ENCODE data around the gene PRPF19. TPM values are rescaled to one million over a fixed set of nuclear protein-coding genes. Genes with fewer than 3 reads are reported as not detected.
A peak's percentile ranks its signal among the peaks of the same experiment; 100 is the strongest.

PRPF19 gene
- total and polyA plus RNA-seq, 10 of the 15 experiments (the other 5 are each of a cell fraction or from before 2014, with no cell fraction given): 8.7 to 170 (median 61.3) TPM

- TF ChIP-seq BACH1 (IDR thresholded peaks at IDR 0.05; ENCODE audit: borderline replicate concordance): peak; percentile 63; the same call in 1 of the 2 replicates
- TF ChIP-seq ZBTB4 (CRISPR knock-in tag; IDR thresholded peaks at IDR 0.05): no peak
- 0 out of 4 replicates have a peak, but pooled peaks of 1 of the 2 experiments have one; percentile 31 for TF ChIP-seq IKZF2 (IDR thresholded peaks at IDR 0.05)
- no peak for TF ChIP-seq CTCF (IDR thresholded peaks at IDR 0.05 in 2 of 3, conservative IDR thresholded peaks at IDR 0.05 in 1 of 3; ENCODE audit: control insufficient read depth in 2 of 3, extremely low read depth in 1 of 3, insufficient read depth in 1 of 3, low read depth in 3 of 3, low read length in 3 of 3)
- peak; percentile 78; the same call in 1 of the 2 replicates for TF ChIP-seq POLR2AphosphoS2 (IDR thresholded peaks at IDR 0.05; ENCODE audit: low read depth, low read length)
- TF ChIP-seq HSF1 (IDR thresholded peaks at IDR 0.05; ENCODE audit: low read depth, low read length): no peak
- no peak for TF ChIP-seq BCLAF1 (IDR thresholded peaks at IDR 0.05)
- peak; percentile 91; the same call in 1 of the 2 replicates for TF ChIP-seq TAF1 (IDR thresholded peaks at IDR 0.05; ENCODE audit: borderline replicate concordance, low read depth, low read length)
- peak; percentile 81; the same call in 1 of the 2 replicates for TF ChIP-seq SMAD5 (IDR thresholded peaks at IDR 0.05; ENCODE audit: low read depth)
- TF ChIP-seq ESRRA (IDR thresholded peaks at IDR 0.05; ENCODE audit: low read length): no peak
- 0 out of 2 replicates have a peak, but pooled peaks have one; percentile 16 for TF ChIP-seq ZBED1 (IDR thresholded peaks at IDR 0.05; ENCODE audit: borderline replicate concordance)
- 0 out of 4 replicates have a peak, but pooled peaks of 1 of the 2 experiments have one; percentile 34 for TF ChIP-seq EP300 (IDR thresholded peaks at IDR 0.05; ENCODE audit: borderline replicate concordance in 1 of 2, control insufficient read depth in 1 of 2, low read depth in 2 of 2, low read length in 2 of 2)
- peak; percentile 61 for TF ChIP-seq USF1 (IDR thresholded peaks at IDR 0.05; ENCODE audit: borderline replicate concordance, extremely low read length, insufficient read depth, low read depth, low read length)
- TF ChIP-seq NFYB (IDR thresholded peaks at IDR 0.05; ENCODE audit: insufficient read depth, low read depth, low read length): no peak
- TF ChIP-seq NR2F1 (conservative IDR thresholded peaks at IDR 0.05): 0 out of 2 replicates have a peak, but pooled peaks have one; percentile 8
- TF ChIP-seq SRF (IDR thresholded peaks at IDR 0.05; ENCODE audit: low read depth in 2 of 2, low read length in 2 of 2): peak; percentile 58 to 62; a peak in 1 of 4 replicates
- peak; percentile 86 for TF ChIP-seq HCFC1 (IDR thresholded peaks at IDR 0.05; ENCODE audit: low read length)
Measured at GRCh38 chr11:60906132-60906972, at the start of gene PRPF19 (continued).

Data from GM12878 (cell line).